ENCODE results near the gene NLRP3.
"Not testable (repeated sequence)": the region's sequence is repeated elsewhere in the genome, so short reads cannot be mapped to it uniquely, and the experiment has no call there.

The NLRP3 gene

GRCh38 chr1:247472035-247472434, 56.1 kb downstream of the NLRP3 start:
- no peak for DNase-seq

DNA sequence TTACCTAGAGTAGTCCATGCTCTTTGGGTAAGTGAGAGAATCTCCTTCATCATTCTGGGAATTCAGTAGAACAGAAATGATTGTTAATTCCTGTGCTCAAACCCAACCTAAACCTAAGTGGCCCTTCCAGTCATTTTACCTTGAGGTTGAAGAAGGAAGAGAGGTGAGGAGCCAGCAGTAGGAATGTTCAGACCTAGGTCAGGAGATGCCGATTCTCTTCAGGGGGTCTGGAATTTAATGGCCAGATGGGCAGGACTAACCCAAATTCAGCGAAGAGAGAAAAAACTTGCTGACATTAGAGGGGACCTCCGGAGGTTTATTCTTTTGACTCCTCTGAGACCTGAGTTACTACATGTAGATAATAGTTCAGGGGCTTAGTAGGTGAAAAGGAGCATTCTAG, 58.4 kb downstream of the NLRP3 start:
- DNase-seq, result no peak

DNA sequence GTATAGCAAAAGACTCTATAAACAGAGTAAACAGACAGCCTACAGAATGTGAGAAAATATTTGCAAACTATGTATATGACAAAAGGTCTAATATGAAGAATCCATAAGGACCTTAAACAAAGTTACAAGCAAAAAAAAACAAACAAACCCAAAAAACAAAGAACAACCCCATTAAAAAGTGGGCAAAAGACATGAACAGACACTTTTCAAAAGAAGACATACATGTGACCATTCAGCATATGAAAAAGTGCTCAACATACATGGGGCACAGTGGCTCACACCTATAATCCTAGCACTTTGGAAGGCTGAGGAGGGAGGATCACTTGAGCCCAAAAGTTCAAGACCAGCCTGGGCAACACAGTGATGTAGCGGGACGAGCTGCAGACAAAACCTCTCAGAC, 59.8 kb downstream of the NLRP3 start:
- no peak for DNase-seq

- DNase-seq, result not testable (repeated sequence)
Observed at GRCh38 chr1:247476328-247477058, 60.5 kb downstream of the NLRP3 start.

DNA sequence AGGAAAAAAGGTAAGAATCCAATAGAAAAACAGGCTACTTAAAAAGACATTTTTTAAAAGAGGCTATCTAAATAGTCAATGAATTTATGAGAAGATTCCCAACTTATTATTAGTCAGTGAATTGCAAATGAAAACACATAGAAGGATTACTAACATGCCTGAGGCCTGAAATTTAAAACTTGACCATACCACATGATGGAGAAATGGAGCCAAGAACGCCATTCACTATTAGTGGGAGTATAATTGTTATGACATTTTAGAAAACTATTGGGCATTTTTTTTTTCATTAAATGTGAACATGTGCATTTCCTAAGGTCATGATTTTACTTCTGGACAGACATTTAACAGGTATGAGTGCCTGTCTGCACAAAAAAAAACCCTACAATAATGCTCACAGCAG, 66.8 kb downstream of the NLRP3 start:
- DNase-seq, result no peak

GRCh38 chr1:247487057-247487456, 71.1 kb downstream of the NLRP3 start:
- DNase-seq, result no peak

GRCh38 chr1:247491328-247491727, 75.4 kb downstream of the NLRP3 start:
- DNase-seq, result no peak

GRCh38 chr1:247493106-247493505, 77.1 kb downstream of the NLRP3 start:
- no peak for DNase-seq

DNA sequence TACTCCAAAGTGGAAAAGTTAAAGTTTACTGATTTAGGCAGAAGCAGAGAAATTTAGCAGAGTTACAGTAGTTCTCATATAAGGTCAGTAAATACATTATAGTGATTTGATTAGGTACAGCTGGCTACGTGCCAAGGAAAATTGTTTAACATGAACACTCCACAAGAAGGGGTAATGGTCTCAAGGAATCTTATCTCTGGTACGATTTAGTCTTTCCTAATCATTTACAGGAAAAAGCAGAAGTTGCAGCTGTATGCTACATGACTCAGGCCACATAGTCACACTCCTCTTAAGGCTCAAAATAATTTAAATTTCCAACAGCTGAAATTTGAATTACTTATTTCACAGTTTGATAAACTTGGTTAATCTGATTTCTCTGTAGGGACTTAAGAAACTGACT, 78.8 kb downstream of the NLRP3 start:
- DNase-seq, result no peak

- DNase-seq, result no peak
Observed at GRCh38 chr1:247496581-247497285, 80.8 kb downstream of the NLRP3 start.
